Vagina (tissue), 2 donors: ENCODE results near the gene FRYL. TPM values are rescaled to one million over a fixed set of nuclear protein-coding genes. Genes with fewer than 3 reads are reported as not detected.
"Not testable (repeated sequence)": the region's sequence is repeated elsewhere in the genome, so short reads cannot be mapped to it uniquely, and the experiment has no call there.

Source experiments
- DNase-seq, 2 donors: peaks; one replicate each; pipeline ENCODE4 v3.0.0-alpha.2; 2017; ENCODE audit errors: extremely low spot score in 2 of 2
- H3K27ac ChIP-seq: fragments of 200-600 bp; sonication (generic); one replicate; pipeline ENCODE4 v1.5.1; 2019
- H3K27me3 ChIP-seq: fragments of 200-600 bp; sonication (generic); one replicate; pipeline ENCODE4 v1.5.1; 2019
- H3K36me3 ChIP-seq, 2 donors: fragments of 200-600 bp; sonication (generic); one replicate each; pipeline ENCODE4 v1.5.1; 2017 to 2019
- H3K4me1 ChIP-seq: fragments of 200-600 bp; sonication (generic); one replicate; pipeline ENCODE4 v1.5.1; 2019
- H3K4me3 ChIP-seq, 2 donors: fragments of 200-600 bp; sonication (generic); 1 replicate in 1 of 2; 2 replicates in 1 of 2; pipeline ENCODE4 v1.5.1; 2016 to 2019
- H3K9me3 ChIP-seq: fragments of 200-600 bp; sonication (generic); one replicate; pipeline ENCODE4 v1.5.1; 2019
- POLR2A ChIP-seq, 2 donors: fragments of 450-650 bp; IDR thresholded peaks; one replicate each; pipeline ENCODE4 v1.6.1; 2017; ENCODE audit warnings: antibody characterized with exemption in 2 of 2, mild to moderate bottlenecking in 2 of 2, moderate library complexity in 2 of 2
- POLR2AphosphoS5 ChIP-seq, 2 donors: sonication (generic); formaldehyde crosslinking; IDR thresholded peaks; one replicate each; pipeline ENCODE4 v1.9.0; 2017; ENCODE audit warnings: antibody characterized with exemption in 2 of 2, mild to moderate bottlenecking in 2 of 2, low read depth in 1 of 2; ENCODE audit not compliant: insufficient read depth in 1 of 2
- intact Hi-C: fragments of 100-400 bp; cut with DNase I; formaldehyde crosslinking; loops from one replicate; pipeline ENCODE4 v1.15.1; 2023
- total RNA-seq: library from RNA; depleted of rRNA; stranded (reverse); fragments of >200 nt; gene quantifications from one replicate; pipeline ENCODE4 v1.2.3, GENCODE V29; 2016
- TF ChIP-seq, protein P1 (sequence below), 3 experiments: fragments of 450-650 bp in 2 of 3; fragments of 200-600 bp in 1 of 3; sonication (generic) in 1 of 3; IDR thresholded peaks; one replicate each; pipeline ENCODE4 v1.5.1; 2017 to 2019; ENCODE audit warnings: antibody characterized with exemption in 3 of 3, mild to moderate bottlenecking in 2 of 3, moderate library complexity in 2 of 3

Gene FRYL
- total RNA-seq, 1 donor from 2014 or later: 51.8 TPM

DNA sequence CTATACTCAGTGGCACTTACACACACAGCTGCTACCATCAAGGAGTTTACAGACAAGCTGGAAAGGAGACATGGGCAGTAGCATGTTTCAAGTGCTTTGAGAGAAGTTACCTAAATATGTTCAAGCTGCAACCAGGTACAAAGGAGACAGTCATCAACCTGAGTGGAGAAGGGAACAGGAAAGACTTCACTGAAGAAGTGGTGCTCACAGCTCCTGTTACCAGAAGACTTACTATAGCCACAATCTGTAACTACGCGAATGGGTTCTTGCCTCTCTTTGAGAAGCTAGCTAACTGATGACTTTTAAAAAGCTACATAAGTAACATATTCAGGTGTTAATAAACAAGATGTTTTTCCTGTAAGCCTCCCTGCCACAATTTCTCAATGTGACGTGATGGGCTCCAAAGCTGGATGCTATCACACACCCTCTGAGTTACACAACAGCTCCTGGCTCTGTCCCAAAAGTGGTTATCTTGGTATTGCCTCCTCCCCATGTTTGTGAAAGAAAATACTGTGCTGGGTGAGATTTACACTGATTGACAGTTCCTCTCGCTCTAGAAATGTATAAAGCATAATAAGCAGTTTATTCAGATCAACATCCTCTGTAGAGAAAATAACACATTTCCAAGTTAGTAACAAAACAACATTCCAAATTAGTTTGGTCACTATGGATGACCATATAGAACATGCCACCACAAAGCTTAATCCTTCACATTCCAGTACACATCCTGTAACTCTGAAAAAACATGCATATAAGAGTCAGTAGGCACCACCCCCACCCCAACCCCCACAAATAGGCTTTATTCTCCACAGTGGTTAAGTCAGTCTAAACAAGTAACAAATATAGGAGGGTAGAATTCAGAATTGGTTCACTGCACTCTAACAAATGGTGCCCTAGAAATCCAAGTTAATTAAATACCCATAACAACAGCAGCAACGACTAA lies 81.8 kb downstream of the FRYL start:
- TF ChIP-seq POLR2AphosphoS5 (IDR thresholded peaks at IDR 0.05; ENCODE audit: insufficient read depth in 1 of 2, low read depth in 1 of 2): no peak
- TF ChIP-seq POLR2A (IDR thresholded peaks at IDR 0.05): no peak
- TF ChIP-seq, protein P1, sequence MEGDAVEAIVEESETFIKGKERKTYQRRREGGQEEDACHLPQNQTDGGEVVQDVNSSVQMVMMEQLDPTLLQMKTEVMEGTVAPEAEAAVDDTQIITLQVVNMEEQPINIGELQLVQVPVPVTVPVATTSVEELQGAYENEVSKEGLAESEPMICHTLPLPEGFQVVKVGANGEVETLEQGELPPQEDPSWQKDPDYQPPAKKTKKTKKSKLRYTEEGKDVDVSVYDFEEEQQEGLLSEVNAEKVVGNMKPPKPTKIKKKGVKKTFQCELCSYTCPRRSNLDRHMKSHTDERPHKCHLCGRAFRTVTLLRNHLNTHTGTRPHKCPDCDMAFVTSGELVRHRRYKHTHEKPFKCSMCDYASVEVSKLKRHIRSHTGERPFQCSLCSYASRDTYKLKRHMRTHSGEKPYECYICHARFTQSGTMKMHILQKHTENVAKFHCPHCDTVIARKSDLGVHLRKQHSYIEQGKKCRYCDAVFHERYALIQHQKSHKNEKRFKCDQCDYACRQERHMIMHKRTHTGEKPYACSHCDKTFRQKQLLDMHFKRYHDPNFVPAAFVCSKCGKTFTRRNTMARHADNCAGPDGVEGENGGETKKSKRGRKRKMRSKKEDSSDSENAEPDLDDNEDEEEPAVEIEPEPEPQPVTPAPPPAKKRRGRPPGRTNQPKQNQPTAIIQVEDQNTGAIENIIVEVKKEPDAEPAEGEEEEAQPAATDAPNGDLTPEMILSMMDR (IDR thresholded peaks at IDR 0.05): no peak
- Histone ChIP-seq H3K4me1 (peaks cover 23% of the 10 kb centered on the region), H3K9me3 (no peaks in the 10 kb centered on the region), H3K36me3 (no peaks in the 10 kb centered on the region), H3K27me3 (no peaks in the 10 kb centered on the region), H3K4me3 (no peak overlapping the region), H3K27ac (no peak overlapping the region)
- intact Hi-C loops: no loop called here
- DNase-seq: no peak

DNA sequence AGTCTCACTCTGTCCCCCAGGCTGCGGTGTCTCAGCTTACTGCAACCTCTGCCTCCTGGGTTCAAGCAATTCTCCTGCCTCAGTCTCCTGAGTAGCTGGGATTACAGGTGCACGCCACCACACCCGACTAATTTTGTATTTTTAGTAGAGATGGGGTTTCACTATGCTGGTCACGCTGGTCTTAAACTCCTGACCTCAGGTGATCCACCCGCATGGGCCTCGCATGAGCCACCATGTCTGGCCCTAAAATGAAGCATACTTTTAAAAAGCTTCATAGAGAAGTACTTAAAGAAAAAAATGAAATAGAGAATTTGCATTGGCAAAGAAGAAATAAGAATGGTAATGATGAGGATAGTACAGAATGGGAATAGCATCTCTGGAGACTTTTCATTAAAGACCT lies 82.6 kb downstream of the FRYL start:
- H3K9me3 ChIP-seq, H3K27ac ChIP-seq, H3K27me3 ChIP-seq, H3K36me3 ChIP-seq, intact Hi-C loops, H3K4me3 ChIP-seq, DNase-seq: not testable (repeated sequence)
- H3K4me1 ChIP-seq: peaks cover 23% of the 10 kb centered on the region

DNA sequence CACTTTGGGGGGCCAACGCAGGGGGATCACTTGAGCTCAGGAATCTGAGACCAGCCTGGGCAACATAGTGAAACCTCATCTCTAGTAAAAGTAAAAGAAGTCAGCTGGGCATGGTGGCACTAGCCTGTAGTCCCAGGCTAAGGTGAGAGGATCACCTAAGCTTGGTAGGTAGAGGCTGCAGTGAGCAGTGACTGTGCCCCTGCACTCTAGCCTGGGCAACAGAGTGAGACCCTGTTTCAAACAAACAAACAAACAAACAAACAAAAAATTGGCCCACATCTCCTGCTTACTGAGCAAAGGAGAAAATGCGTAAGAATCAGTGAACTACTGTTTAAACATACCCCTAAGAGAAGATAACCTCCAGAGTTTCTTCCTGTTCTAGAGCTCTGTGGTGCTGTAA lies 85.3 kb downstream of the FRYL start:
- Histone ChIP-seq H3K27me3 (no peaks in the 10 kb centered on the region), H3K4me1 (peaks cover 21% of the 10 kb centered on the region), H3K27ac (no peak overlapping the region), H3K9me3 (no peaks in the 10 kb centered on the region), H3K36me3 (no peaks in the 10 kb centered on the region), H3K4me3 (no peak overlapping the region)
- TF ChIP-seq POLR2AphosphoS5 (IDR thresholded peaks at IDR 0.05; ENCODE audit: insufficient read depth in 1 of 2, low read depth in 1 of 2): no peak
- TF ChIP-seq POLR2A (IDR thresholded peaks at IDR 0.05): no peak
- TF ChIP-seq, protein P1 (IDR thresholded peaks at IDR 0.05): no peak
- DNase-seq: no peak
- intact Hi-C loops: no loop called here

DNA sequence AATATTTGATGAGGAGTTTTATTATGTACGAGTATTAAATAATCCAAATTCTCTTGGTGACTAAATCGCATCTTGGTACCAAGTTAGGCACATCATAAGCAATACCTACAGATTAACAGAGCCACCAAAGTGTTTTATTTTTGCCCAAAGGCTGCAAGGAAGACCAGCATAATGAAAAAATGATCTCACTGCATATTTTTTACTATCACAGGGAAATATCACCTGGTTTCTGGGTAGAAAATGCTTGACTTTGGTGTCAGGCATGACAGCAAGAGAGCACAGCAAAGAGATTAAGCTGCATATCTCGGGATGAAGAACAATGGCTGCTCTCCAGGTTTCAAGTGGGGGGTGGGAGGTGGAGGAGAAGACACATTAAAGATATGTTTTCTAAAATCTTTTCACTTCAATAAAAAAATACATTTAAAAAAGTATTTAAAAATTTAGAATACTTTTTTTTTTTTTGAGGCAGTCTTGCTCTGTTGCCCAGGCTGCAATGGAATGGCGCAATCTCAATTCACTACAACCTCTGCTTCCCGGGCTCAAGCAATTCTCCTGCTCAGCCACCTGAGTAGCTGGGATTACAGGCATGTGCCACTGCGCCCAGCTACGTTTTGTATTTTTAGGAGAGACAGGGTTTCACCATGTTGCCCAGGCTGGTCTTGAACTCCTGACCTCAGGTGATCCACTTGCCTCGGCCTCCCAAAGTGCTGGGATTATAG lies 86.1 kb downstream of the FRYL start:
- intact Hi-C loops: no loop called here
- Histone ChIP-seq H3K4me1 (peaks cover 13% of the 10 kb centered on the region), H3K27ac (no peak overlapping the region), H3K27me3 (no peaks in the 10 kb centered on the region), H3K9me3 (no peaks in the 10 kb centered on the region), H3K4me3 (no peak overlapping the region), H3K36me3 (no peaks in the 10 kb centered on the region)
- TF ChIP-seq, protein P1 (IDR thresholded peaks at IDR 0.05): no peak
- TF ChIP-seq POLR2AphosphoS5 (IDR thresholded peaks at IDR 0.05; ENCODE audit: insufficient read depth in 1 of 2, low read depth in 1 of 2) (no peak), POLR2A (IDR thresholded peaks at IDR 0.05) (no peak)
- DNase-seq: no peak

DNA sequence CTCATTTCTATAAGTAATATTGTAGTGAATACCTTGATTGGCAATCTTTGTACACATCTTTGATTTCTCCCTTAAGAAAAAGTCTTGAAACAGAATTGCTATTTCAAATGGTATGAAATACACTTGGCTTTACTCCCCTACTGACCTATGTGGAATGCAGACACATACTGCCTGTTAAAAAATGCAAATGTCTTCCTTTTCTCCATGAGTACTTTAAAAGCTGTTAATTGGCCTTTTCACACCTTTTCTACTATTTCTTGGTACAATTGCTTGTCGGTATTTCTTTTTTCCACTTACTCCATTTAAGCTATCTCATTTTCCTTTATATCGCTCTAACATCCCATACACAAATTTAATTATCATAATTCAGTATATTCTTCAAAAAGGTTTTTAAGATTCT lies 87.2 kb downstream of the FRYL start:
- TF ChIP-seq POLR2A (IDR thresholded peaks at IDR 0.05) (no peak), POLR2AphosphoS5 (IDR thresholded peaks at IDR 0.05; ENCODE audit: insufficient read depth in 1 of 2, low read depth in 1 of 2) (no peak)
- TF ChIP-seq, protein P1 (IDR thresholded peaks at IDR 0.05): no peak
- Histone ChIP-seq H3K27ac (no peak overlapping the region), H3K36me3 (no peaks in the 10 kb centered on the region), H3K27me3 (no peaks in the 10 kb centered on the region), H3K4me1 (peaks cover 2% of the 10 kb centered on the region), H3K4me3 (no peak overlapping the region), H3K9me3 (no peaks in the 10 kb centered on the region)
- no peak for DNase-seq
- intact Hi-C loops: no loop called here
